Sigmoid colon (tissue), 7 donors: ENCODE measurements around the gene ZNF683. TPM values are rescaled to one million over a fixed set of nuclear protein-coding genes. Genes with fewer than 3 reads are reported as not detected.
"Not testable (repeated sequence)": the region's sequence is repeated elsewhere in the genome, so short reads cannot be mapped to it uniquely, and the experiment has no call there.

Source experiments
- DNase-seq: peaks from one replicate; pipeline ENCODE4 v3.0.0-alpha.2; 2019
- H3K27ac ChIP-seq, 4 donors: fragments of 200-600 bp; sonication (generic); one replicate each; pipeline ENCODE4 v1.5.1; 2016 to 2019; ENCODE audit warnings: mild to moderate bottlenecking in 1 of 4
- H3K27me3 ChIP-seq, 3 donors: fragments of 200-600 bp; sonication (generic); one replicate each; pipeline ENCODE4 v1.5.1; 2019; ENCODE audit warnings: mild to moderate bottlenecking in 1 of 3
- H3K36me3 ChIP-seq, 4 donors: fragments of 200-600 bp; sonication (generic); one replicate each; pipeline ENCODE4 v1.5.1; 2016 to 2019
- H3K4me1 ChIP-seq, 4 donors: fragments of 200-600 bp; sonication (generic); one replicate each; pipeline ENCODE4 v1.5.1; 2017 to 2019
- H3K4me3 ChIP-seq, 4 donors: fragments of 200-600 bp; sonication (generic); one replicate each; pipeline ENCODE4 v1.5.1; 2017 to 2019; ENCODE audit warnings: mild to moderate bottlenecking in 2 of 4, moderate library complexity in 1 of 4
- H3K9me3 ChIP-seq, 4 donors: fragments of 200-600 bp in 3 of 4; sonication (generic) in 3 of 4; one replicate each; pipeline versions ENCODE4 v1.5.1 to v1.6.1; 2013 to 2019
- CTCF ChIP-seq, 4 experiments: fragments of 450-650 bp in 3 of 4; fragments of 200-600 bp in 1 of 4; IDR thresholded peaks; one replicate each; pipeline ENCODE4 v1.5.1; 2016 to 2019; ENCODE audit warnings: antibody characterized with exemption in 4 of 4, mild to moderate bottlenecking in 3 of 4, moderate library complexity in 2 of 4
- EP300 ChIP-seq, 4 donors: sonication (generic); formaldehyde crosslinking; IDR thresholded peaks; one replicate each; pipeline ENCODE4 v1.6.1; 2017; ENCODE audit warnings: antibody characterized with exemption in 4 of 4
- POLR2A ChIP-seq, 2 donors: fragments of 450-650 bp; IDR thresholded peaks; one replicate each; pipeline ENCODE4 v1.6.1; 2016; ENCODE audit warnings: antibody characterized with exemption in 2 of 2, mild to moderate bottlenecking in 2 of 2, moderate library complexity in 2 of 2
- POLR2AphosphoS5 ChIP-seq, 4 donors: sonication (generic); formaldehyde crosslinking; IDR thresholded peaks; one replicate each; pipeline ENCODE4 v1.6.1; 2017; ENCODE audit warnings: antibody characterized with exemption in 4 of 4
- WGBS, 2 donors: extraction: QIAGEN DNeasy Blood & Tissue Kit; methylation state at CpG; one replicate each; pipeline ENCODE4 v1.1.7; 2013; 5-methylcytosine and 5-hydroxymethylcytosine counted together
- intact Hi-C: fragments of 100-400 bp; cut with DNase I; formaldehyde crosslinking; loops from one replicate; pipeline ENCODE4 v1.15.1; 2023
- polyA plus RNA-seq, 3 donors: library from polyadenylated mRNA; stranded (reverse); fragments of 200-250 nt; gene quantifications; one replicate each; pipeline ENCODE4 v1.2.3, GENCODE V29; 2013
- total RNA-seq, 4 donors: library from RNA; depleted of rRNA; stranded (reverse); fragments of >200 nt; gene quantifications; one replicate each; pipeline ENCODE4 v1.1.0, GENCODE V29; 2016
- donor health status: healthy with polysubstance abuse.
- donor health status: Bipolar disorder and iron deficiency.
- donor health status: healthy.

Gene ZNF683
- not detected for total RNA-seq
- under 1 TPM in 1 of 3 donors, not detected in 2; 0.52 TPM for polyA plus RNA-seq

- H3K9me3 ChIP-seq, H3K27ac ChIP-seq, H3K36me3 ChIP-seq, DNase-seq, H3K4me1 ChIP-seq, H3K4me3 ChIP-seq, intact Hi-C loops: not testable (repeated sequence)
- peaks cover 0 to 10% (median 0%) of the 10 kb centered on the region in 3 donors for H3K27me3 ChIP-seq
- 77 to 82% methylated on average over 3 of the region's 3 CpGs for whole genome bisulfite sequencing, 2 donors
Measured at GRCh38 chr1:26372611-26373010, at the start of gene ZNF683. Gene ZNF683, minus strand, starts transcription at chr1:26372750. Its CDS starts 4,179 bp downstream, at chr1:26368571.

DNA sequence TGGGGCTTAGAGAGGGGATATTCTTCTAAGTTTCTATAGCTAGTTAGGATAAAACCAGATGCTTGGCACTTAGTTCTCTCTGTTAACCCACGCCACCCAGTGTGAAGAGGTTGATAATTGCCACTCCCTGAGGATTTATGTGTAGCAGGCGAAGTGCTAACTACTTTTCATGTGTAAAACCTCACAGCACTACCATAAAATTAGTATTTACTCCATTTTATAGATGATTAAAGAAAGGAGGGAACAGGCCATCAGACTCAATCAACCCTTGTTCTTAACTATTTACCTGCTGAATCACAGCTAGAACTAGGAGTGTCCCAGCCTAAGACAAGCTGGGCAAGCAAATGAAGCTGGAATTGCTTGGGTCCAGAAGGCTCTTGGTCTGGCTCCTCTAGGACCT, 46.9 kb upstream of the ZNF683 start:
- Histone ChIP-seq H3K36me3 (no peaks in the 10 kb centered on the region), H3K4me1 (no peaks in the 10 kb centered on the region), H3K27me3 (peaks cover 0 to 50% (median 5%) of the 10 kb centered on the region in 3 donors), H3K4me3 (no peak overlapping the region), H3K27ac (no peak overlapping the region), H3K9me3 (no peaks in the 10 kb centered on the region)
- 8 to 67% methylated on average over 2 of the region's 2 CpGs for WGBS, 2 donors
- no peak for DNase-seq
- TF ChIP-seq POLR2AphosphoS5 (IDR thresholded peaks at IDR 0.05) (no peak), POLR2A (IDR thresholded peaks at IDR 0.05) (no peak), EP300 (IDR thresholded peaks at IDR 0.05) (no peak), CTCF (IDR thresholded peaks at IDR 0.05) (no peak)
- intact Hi-C loops: no loop called here

- no peak for DNase-seq
Measured at GRCh38 chr1:26418865-26419349, 46.4 kb upstream of the ZNF683 start.

DNA sequence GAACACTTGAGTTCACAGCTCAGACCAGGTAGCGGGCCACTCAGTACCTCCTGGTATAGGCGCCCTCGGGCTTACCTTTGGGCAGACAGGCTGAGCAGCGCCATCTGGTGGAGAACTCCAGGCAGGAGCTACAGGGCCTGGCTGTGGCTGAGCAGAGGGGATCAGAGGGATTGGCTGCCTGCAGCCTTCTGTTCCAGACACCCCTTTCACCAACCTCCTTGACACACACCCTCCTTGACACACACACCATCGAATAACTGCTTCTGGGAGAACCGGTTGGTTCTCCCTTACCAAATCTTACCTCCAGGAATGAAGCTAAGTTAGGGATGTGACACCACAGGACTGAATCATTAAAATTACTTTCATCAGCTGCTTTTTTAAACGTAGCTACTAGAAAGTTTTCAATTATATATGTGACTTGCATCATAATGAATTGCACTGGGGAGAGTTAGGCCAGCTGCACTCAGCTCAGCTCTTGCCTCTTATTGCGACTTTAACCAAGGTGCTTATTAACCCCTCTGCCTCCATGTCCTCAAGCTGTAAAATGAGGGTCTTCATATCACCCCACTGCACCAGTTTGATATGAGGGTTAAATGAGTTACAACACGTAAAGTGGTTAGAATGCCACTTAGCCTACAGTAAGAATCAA, 44.7 kb upstream of the ZNF683 start:
- no peak for DNase-seq
- Histone ChIP-seq H3K4me1 (no peaks in the 10 kb centered on the region), H3K27me3 (peaks cover 12 to 59% (median 18%) of the 10 kb centered on the region in 3 donors), H3K9me3 (no peaks in the 10 kb centered on the region), H3K36me3 (no peaks in the 10 kb centered on the region), H3K4me3 (no peak overlapping the region), H3K27ac (no peak overlapping the region)
- 21 to 24% methylated on average over 9 of the region's 9 CpGs for WGBS, 2 donors
- intact Hi-C loops: no loop called here
- TF ChIP-seq POLR2A (IDR thresholded peaks at IDR 0.05) (no peak), CTCF (IDR thresholded peaks at IDR 0.05) (peak in 3 of 4 experiments; percentile 16 to 54 (median 34))

More at GRCh38 chr1:26418865-26419349, 46.4 kb upstream of the ZNF683 start:
- Histone ChIP-seq H3K4me3 (no peak overlapping the region), H3K27ac (no peak overlapping the region), H3K9me3 (no peaks in the 10 kb centered on the region), H3K27me3 (peaks cover 0 to 50% (median 5%) of the 10 kb centered on the region in 3 donors), H3K36me3 (no peaks in the 10 kb centered on the region), H3K4me1 (no peaks in the 10 kb centered on the region)
- 37 to 51% methylated on average over 5 of the region's 5 CpGs for WGBS, 2 donors
- intact Hi-C loops: no loop called here
- TF ChIP-seq CTCF (IDR thresholded peaks at IDR 0.05) (no peak), POLR2AphosphoS5 (IDR thresholded peaks at IDR 0.05) (no peak), EP300 (IDR thresholded peaks at IDR 0.05) (no peak), POLR2A (IDR thresholded peaks at IDR 0.05) (no peak)

- Histone ChIP-seq H3K4me1 (no peaks in the 10 kb centered on the region), H3K27ac (no peak overlapping the region), H3K36me3 (no peaks in the 10 kb centered on the region), H3K9me3 (no peaks in the 10 kb centered on the region), H3K4me3 (no peak overlapping the region), H3K27me3 (peaks cover 36 to 78% (median 50%) of the 10 kb centered on the region in 3 donors)
- no peak for DNase-seq
- intact Hi-C loops: no loop called here
- TF ChIP-seq POLR2AphosphoS5 (IDR thresholded peaks at IDR 0.05) (no peak), EP300 (IDR thresholded peaks at IDR 0.05) (no peak), POLR2A (IDR thresholded peaks at IDR 0.05) (no peak), CTCF (IDR thresholded peaks at IDR 0.05) (no peak)
- WGBS, 2 donors: 2 to 17% methylated on average over 1 of the region's 1 CpG
Measured at GRCh38 chr1:26413031-26413430, 40.5 kb upstream of the ZNF683 start.
